Gastroesophageal sphincter (tissue), 3 donors: ENCODE measurements around the gene PYGO1.

ENCODE experiments used
- POLR2A ChIP-seq, 2 donors: fragments of 450-650 bp; IDR thresholded peaks; one replicate each; pipeline ENCODE4 v1.6.1; 2017; ENCODE audit warnings: antibody characterized with exemption in 2 of 2, mild to moderate bottlenecking in 2 of 2, moderate library complexity in 1 of 2
- TF ChIP-seq, protein P1 (sequence below), 4 experiments: fragments of 200-600 bp in 2 of 4; fragments of 450-650 bp in 2 of 4; sonication (generic) in 1 of 4; IDR thresholded peaks; one replicate each; pipeline ENCODE4 v1.5.1; 2017 to 2019; ENCODE audit warnings: antibody characterized with exemption in 4 of 4, mild to moderate bottlenecking in 2 of 4, moderate library complexity in 2 of 4

DNA sequence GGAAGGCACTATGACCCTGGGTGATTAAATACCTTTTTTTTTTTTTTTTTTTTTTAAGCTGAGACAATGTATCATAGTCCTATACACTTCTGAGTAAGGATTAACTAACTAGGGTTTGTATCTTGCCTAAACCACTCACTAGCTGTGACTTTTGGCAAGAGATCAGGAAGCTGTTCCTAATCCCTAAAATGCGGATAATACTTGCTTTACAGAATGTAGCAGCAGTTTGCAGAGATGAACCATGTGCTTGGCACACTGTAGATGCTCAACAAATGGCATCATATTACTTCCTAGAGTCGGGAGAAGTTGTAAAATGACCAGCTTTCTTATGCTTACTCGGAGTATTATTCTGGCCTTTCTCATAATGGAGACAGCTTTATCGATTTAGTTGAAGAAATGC, 25.6 kb upstream of the PYGO1 start:
- TF ChIP-seq POLR2A (IDR thresholded peaks at IDR 0.05), result no peak
- TF ChIP-seq, protein P1, sequence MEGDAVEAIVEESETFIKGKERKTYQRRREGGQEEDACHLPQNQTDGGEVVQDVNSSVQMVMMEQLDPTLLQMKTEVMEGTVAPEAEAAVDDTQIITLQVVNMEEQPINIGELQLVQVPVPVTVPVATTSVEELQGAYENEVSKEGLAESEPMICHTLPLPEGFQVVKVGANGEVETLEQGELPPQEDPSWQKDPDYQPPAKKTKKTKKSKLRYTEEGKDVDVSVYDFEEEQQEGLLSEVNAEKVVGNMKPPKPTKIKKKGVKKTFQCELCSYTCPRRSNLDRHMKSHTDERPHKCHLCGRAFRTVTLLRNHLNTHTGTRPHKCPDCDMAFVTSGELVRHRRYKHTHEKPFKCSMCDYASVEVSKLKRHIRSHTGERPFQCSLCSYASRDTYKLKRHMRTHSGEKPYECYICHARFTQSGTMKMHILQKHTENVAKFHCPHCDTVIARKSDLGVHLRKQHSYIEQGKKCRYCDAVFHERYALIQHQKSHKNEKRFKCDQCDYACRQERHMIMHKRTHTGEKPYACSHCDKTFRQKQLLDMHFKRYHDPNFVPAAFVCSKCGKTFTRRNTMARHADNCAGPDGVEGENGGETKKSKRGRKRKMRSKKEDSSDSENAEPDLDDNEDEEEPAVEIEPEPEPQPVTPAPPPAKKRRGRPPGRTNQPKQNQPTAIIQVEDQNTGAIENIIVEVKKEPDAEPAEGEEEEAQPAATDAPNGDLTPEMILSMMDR (IDR thresholded peaks at IDR 0.05), result no peak
